RPMI7951 (cell line): Measurements from ENCODE around the gene SERGEF. TPM values are rescaled to one million over a fixed set of nuclear protein-coding genes. Genes with fewer than 3 reads are reported as not detected.
A peak's percentile ranks its signal among the peaks of the same experiment; 100 is the strongest.

Source experiments
- DNase-seq: peaks from one replicate; pipeline ENCODE4 v3.0.0-alpha.2; 2012; ENCODE audit warnings: low read depth
- total RNA-seq: library from RNA; depleted of rRNA; stranded (reverse); fragments of >200 nt; shearing (Covaris generic); gene quantifications from 2 replicates; pipeline ENCODE4 v1.2.3, GENCODE V29; 2014; rRNA removed

Gene SERGEF
- total RNA-seq = 15.6 and 18.3 TPM in 2 replicates

DNA sequence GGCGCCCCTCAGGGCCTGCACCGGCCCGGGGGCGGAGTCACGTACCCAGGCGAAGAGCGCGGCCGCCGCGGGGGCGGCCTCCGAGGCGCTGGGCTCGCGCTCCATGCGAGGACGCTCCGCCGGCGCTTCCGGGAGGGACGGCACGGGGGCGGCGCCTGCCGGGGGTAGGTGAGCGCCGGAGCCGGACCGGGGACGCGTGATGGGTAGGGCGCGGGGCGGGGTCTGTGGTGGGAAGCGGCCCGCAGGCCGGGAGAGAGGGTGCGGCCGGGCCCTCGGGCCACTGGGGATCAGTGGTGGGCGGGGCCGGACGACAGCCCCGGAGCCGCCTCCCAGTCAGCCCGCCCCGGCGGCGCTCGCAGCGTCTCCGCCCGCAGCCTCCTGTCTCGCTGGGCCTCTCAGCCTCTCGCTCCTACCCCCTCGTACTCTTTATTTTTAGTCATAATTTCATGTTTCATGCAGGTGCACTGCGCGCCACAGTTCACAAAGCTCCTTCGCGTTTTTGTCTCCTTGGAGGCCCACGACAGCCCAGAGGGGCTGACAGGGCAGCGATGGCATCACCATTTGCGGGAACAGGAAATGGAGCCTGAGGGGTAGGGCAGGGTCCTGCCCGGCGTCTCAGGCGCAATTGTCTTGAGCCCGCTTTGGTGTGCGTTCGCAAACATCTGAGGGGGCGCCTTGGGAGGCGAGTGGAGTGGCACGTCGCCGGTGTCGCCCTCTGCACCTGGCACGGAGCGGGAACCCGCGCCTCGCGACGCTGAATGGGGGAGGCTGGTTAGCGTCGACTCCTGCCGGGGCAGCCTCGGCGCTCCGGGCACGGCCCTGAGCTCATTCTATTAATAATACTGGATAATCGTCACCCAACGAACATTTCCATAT is at the start of gene SERGEF:
SERGEF (minus strand) TSS at position 142 of the 876 bp plus-strand sequence; CDS start at position 105, 37 bp downstream.
- DNase-seq = peak; percentile 85

DNA sequence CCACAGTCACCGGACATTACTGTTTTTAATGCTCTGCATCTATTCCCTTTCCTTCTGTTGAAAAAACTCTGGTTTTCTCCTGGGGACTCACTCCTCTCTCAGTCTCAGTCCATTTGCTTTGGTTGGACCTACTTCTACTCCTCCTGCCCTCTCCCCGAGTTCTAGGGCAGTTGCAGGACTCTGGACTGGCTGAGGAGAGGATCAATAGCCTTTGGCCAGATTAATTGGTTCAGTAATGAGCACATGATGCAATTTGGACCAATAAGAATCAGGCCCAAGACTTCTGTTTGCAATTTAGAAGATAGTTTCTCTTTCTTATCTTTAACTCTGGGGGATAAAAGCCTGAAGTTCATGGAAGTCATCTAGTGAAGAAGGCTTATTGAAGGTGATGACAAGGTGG is 48.5 kb upstream of the SERGEF start:
- no peak for DNase-seq

DNA sequence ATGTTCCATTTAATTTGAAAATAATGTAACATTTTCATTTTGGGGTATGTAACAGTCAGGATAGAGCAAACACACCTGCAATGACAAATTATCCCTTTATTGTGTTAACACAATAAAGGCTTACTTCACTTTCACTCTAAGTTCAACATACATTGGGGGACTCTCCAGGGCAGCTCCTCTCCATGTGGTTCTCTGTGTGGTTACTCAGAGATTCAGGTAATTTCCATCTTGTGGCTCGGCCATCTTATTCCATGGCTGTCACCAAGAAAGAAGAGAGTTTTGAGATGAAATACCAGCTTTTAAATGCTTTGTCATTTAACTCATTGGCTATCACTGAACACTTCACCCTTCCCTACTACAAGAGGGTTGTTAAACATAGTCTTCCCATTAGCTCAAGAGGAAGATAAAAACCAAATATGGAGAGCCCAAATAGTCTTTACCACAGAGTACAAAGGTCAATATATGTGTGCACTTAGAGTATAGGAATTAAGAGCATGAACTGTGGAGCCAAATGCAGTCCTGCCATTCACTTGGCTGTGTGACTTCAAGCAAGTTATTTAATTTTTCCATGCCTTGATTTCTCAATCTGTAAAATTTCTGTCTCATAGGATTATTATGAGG is 43.8 kb upstream of the SERGEF start:
- DNase-seq = no peak

DNA sequence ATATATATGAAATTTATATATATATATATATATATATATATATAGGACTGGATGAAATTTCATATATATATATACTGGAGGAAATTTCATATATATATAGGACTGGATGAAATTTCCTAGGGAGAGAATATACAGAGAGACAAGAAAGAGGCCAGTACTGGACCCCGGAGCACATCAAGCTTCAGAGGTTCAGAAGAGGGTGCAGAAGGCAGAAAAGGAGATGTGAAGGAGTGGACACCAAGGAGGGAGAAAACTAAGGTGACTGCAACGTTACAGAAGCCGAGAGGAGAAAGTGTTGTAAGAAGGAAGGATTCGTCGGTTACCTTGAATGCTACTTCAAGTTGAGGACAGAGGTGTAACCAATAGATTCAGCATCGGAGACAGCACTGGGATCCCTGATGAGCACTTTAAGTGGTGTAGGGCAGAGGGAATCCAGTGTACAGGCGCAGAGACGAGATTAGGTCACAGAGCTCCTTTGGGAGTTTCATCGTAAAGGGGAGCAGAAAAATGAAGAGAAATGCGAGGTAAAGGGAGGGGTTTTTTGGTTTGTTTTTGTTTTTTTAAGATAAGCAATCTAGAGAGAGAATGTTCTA is 41.8 kb upstream of the SERGEF start:
- DNase-seq = no peak

DNA sequence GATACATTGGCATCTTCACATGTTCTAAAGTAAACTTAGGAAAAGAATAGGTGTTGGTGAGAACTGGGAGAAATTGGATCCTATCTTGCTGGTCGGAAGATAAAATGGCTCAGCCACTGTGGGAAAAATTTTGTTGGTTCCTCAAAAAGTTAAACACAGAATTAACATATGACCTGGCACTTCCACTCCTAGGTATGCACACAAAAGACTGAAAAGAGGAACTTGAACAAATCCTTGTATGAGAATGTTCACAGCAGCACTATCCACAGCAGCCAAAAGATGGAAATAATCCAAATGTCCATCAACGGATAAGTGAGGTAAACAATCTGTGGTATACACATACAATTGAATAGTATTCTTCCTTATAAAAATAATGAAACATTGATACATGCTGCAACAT is 38.0 kb upstream of the SERGEF start:
- no peak for DNase-seq

DNA sequence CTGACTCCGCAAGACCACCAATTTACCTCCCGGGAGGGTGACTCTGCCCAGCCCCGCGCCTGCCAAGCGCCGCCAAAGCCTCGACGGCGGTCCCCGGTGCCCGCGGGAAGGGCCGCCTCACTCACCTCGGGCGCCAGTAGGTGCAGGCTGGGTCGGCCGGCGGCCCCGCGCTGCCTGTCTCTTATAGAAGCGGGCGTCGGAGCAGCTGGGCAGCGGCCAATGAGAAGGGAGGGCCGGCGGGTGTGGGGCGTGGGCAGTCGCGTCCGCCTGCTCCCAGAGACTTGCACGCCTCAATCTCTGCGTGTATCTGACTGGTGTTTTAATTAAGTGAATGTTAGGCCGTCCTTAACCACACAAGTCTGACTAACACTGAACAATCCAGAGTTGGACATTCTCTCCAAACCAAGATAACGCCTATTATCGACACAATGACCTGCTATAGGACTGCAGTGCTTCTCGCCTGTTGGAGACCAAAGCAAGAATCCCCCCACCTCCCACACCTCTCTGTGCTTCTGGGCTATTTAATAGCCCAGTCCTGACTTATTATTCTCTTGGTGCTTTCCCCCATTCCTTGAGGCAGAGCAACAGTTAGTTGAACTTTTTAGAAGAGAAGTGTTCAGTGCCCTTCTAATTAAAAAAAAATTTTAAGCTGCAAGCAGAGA is 33.4 kb upstream of the SERGEF start, which contains the start of gene TPH1:
TPH1 (minus strand) TSS at position 154 of the 662 bp plus-strand sequence. CDS start 5,507 bp downstream, outside the sequence.
- peak; percentile 66 for DNase-seq

DNA sequence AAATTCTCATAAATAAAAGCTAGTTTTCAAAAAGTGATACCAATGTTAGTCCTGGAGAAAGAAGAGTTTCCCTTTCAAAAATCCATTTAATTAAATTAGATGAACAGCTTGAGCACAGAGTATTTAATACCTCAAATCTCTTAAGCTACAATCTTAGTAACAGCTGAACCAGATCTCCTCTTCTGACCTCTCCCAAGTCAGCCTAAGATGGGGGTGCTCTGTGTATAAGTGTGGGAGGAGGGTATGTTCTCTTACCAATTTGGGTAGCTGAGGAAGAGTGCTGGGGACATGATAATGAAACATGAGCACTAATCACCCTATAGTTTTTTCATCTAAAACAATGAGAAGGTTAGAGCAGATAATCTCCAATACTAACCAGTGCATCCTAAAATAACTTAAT is 23.6 kb upstream of the SERGEF start:
- no peak for DNase-seq

DNA sequence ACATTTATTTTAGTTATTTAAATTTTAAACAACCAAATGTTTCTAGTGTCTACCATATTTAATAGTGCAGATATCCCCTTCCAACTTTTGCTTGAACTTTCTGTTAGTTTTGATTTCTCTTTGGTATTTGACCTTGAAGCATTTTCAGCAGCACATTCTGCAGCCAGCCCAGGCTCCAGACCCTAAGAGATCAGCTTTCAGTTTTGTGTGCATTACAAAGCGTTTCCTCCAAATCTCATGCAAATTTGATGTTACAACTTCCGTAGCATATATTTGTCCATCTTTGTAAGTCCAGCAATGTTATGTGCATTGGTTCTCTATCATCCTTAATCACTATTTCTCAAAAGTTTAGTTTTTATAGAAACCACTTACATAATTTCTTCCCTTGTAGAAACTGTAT is 14.6 kb upstream of the SERGEF start:
- no peak for DNase-seq

DNA sequence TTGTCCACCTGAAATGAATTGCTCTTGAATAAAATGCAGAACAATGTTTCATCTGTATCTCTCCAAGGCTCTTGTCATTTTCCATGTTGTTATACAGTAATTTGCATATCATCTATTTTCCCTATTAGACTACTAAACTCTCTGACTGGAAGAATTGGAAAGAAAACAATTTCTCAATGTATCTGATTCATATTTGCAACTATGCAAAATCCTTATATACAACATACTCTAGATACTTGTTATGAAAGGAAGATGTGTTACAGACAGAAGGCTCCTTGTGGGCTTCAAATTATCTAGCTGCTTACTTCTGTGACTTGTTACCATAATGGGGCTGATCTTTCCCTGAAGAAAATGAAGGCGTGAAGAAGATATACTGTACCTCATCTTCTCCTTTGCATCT is 9.6 kb upstream of the SERGEF start:
- DNase-seq = no peak

DNA sequence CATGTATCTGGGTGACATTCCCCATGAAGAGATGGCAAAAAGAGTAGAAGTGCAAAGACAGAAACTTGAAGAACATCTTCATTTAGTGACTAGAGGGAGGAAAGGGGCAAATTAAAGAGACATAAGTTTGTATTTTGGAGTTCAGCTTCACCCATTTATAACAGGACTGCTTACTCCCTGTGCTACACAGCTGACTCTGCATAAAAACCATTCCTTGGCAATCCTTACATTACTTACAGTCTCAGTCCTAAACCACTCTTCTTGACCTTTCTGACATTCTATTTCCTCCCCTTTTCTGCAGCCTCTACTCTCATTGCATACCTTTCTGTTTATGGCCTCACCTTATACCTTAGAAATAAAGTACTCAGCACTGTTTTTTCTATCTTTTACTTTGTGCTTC is 6.8 kb upstream of the SERGEF start:
- no peak for DNase-seq

DNA sequence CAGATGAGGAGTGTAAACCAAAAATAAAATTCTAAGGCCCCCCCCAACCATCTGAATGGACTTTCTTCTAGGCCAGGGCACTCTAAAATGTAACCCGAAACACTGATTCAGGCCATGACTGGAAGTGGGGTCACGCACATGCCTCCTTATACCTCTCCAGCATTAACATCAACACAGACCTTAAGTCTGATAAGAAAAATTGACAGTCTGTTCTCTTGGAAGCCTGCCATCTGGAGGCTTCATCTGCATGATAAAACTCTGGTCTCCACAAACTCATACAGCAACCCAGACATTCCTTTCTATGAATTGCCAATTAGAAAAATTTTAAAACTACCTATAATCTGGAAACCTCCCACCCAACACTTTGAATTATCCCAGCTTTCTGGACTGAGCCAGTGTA is 3.9 kb upstream of the SERGEF start:
- no peak for DNase-seq

DNA sequence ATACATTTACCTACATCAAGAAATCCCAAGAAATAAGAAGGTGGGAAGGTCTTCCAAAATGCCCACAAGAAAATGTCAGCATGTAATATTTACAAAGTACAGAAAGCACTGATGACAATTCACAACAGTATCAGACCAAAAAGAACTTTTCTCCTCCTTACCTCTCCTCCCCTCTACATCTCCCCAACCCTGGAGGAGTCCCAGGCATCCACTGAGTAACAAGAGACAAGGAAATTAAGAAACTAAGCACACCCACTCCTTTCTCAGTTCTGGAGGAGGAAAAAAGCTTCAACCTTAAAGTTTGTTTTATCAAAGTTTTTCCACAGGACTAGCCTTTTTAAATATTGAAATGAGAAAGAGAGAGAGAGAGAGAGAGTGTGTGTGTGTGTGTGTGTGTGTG is 2.0 kb upstream of the SERGEF start:
- no peak for DNase-seq

DNA sequence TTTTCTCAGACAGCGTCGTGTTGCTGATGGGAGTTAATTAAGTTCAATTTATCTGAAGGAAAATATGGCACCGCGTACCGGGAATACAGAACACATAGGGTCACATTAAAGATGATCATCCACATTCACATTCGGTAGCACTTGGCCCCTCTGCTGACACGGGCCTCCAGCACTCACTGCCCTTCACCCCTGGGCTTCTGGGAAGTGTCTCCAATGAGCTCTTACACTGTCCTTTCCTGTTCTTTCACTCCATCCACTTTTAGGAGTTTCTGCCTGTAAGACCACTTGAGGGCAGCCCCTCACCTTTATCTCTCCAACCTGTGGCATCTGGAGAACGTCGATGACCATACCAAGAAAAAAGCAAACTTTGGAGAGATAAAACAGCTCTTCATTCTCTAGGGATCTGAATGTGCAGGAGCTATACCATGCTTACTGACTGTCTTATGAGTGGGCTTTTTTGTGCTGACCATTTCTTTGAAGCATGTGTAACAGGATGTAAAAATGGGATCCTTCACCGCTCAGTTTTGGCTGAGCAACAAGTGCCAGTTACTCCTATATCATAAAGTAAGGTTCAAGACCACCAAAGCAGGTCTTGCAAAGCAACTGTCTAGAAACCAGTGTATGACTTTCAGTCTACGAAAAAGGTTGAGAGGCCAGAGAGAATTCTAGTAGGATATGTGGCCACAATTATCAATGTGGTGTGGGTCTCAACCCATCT is 1.1 kb upstream of the SERGEF start:
- DNase-seq = peak; percentile 9

DNA sequence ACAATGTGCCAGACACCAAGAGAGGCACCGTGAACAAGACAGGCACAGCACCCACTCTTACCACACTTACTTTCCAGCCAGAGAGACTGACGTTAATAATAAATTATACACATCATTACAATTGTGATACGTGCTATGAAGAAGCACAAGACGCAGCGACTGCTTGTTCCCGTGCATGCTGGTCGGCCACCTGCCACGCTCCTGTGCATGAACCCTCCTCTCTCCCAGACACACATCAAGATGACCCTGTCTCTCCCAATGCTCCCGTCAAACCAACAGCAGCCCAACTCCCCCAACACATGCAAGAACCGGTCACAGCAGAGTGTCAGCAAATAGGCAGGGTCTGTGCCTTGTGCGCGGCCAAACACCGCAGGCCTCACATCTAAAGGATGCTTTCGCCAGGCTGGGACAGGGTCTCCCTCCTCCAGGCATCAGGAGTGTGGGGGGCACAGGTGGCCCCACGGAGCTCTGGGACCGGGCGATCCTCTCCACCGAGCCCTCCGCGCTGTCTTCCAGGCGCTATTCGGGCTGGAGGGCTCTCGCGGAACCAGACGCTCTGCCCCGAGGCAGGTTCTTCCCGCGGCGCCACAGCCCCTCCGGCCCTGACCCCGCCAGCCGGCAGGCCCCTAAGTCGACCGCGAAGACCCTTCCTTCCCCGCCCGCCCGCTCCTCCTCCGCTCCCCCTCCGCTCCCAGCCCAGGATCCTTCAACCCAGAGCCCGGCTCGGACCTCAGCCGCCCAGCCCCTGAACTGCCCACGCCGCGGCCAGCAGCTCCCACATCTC is 533 bp downstream of the SERGEF start:
- peak; percentile 21 for DNase-seq

DNA sequence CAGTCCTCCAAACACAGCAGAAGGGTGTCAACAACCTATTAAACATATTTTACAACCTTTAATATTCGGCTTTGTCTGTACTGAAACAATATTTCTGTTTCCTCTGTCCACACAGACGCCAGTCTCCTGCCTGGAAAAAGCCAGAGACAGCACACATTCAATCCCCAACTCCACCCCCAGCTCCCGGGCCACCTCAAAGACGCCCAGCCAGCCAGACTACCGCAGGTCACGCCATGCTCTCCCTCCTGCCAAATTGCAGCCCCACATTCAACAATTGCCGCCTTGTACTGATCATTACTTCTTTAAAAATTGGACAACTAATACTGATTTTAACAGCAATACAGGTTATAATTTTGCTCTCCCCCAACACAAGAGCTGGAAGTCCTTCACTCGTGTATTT is 1.2 kb downstream of the SERGEF start:
- peak; percentile 18 for DNase-seq

DNA sequence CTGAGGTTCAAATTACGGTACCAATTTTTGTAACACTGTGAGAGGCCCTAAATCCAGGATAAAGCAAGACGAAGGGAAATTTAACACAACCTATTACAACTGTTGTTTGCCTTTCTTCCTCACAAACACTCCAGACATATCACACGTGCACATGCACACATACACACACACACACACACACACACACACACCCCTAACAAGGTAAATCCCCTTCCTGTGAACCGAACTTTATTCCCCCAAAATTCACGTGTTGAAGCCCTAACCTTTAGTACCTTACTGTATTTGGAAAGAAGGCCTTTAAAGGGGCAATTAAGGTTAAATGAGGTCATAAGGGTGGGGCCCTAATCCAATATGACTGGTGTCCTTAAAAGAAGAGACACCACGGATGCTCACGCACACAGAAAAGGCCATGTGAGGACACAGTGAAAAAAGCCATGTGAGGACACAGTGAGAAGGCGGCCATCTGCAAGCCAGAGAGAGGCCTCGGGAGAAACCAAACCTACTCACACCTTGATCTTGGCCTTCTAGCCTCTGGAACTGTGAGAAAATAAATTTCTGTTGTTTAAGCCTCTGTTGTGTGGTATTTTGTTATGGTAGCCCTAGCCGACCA is 1.8 kb downstream of the SERGEF start:
- DNase-seq = peak; percentile 3

DNA sequence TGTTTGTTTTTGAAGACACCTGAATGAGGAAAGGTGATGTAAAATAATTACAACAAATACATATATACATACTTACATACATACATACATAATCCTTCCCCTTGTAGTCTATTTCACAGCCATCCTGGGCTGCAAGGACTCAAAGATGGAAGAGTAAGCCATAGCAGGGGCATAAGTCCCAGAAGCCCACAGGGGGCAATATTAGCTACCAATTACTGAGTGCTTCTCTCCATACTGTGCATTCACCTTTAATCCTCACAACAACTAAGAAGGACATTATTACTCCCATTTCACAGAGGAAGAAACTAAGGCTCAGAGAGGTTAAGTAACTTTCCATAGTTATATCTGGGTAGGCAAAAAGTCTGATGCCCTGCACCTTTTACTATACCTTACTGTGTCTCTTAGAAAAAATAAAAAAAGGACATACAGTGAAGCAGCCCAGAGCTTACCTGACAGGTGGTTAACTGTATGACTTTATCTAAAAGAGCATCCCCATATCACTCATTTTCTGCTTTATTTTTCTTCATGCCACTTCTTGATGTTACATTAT is 2.7 kb downstream of the SERGEF start:
- no peak for DNase-seq

DNA sequence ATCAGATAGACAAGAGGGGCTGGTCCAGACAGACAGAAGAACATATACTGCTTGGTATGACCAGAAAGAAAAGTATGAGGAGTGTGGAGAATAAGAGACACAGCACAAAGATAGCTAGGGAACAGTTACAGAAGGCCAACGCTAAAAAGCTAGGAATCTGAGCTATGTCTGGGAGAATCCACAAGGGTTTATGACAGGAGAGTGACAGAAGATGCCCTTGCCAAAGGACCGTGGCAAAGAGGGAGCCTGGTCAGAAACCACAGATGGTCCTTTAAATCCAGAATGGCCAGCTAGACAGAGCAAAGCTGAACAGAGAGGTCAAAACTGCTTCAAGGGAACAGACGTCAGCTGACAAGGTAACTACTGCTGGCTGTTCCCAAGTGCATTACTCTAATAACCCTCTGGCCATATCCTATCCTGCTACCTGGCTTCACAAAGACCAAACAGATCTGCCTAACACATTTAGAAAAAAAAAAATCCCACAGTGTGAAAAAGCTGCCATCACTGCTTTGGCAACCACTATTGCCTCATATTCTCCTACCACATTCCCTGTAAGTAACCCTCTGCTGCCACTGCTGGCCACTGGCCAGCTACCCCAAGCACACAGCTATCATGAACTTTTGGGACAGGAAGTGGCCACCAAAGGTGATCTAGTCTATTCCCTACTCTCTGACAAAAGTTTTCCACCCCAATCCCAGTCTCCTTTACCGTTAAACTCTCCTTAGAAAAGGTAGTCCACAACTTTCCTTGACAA is 7.3 kb downstream of the SERGEF start:
- DNase-seq = no peak

DNA sequence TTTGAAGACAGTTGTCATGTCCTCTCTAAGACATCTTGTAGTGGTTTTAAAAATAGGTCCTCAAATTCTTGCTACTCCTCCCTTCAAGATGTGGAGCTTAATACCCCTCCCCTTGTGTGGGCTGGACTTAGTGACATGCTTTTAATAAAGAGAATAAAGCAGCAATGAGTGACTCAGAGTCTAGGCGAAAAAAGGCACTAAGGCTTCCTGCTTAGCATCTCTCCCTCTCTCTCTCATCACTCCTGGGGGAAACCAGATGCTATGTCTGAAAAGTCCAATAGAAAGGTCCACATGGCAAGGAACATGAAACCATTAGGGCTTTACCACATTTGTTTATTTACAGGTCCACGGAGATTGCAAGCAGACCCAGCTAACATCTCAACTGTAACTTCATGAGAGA is 11.7 kb downstream of the SERGEF start:
- no peak for DNase-seq
